SHP77 treated with DMSO at 0.1 percent for 48 hours (cell line): ENCODE data around the gene ZDHHC11.
"Not testable (repeated sequence)": the region's sequence is repeated elsewhere in the genome, so short reads cannot be mapped to it uniquely, and the experiment has no call there.

Source experiments
- DNase-seq: peaks from one replicate; lab custom pipeline; 2025; lab: John Stamatoyannopoulos, UW

Gene ZDHHC11

GRCh38 chr5:843926-844325 is 6.9 kb downstream of the ZDHHC11 start:
- DNase-seq = not testable (repeated sequence)

- DNase-seq = not testable (repeated sequence)
Observed at GRCh38 chr5:843371-843770, 7.4 kb downstream of the ZDHHC11 start.

GRCh38 chr5:842402-843221 is 8.2 kb downstream of the ZDHHC11 start:
- DNase-seq = not testable (repeated sequence)

GRCh38 chr5:841531-842401 is 9.0 kb downstream of the ZDHHC11 start:
- not testable (repeated sequence) for DNase-seq

GRCh38 chr5:840974-841435 is 9.8 kb downstream of the ZDHHC11 start:
- DNase-seq = not testable (repeated sequence)

GRCh38 chr5:840118-840973 is 10.4 kb downstream of the ZDHHC11 start:
- DNase-seq = not testable (repeated sequence)

GRCh38 chr5:838431-838851 is 12.3 kb downstream of the ZDHHC11 start:
- DNase-seq = not testable (repeated sequence)

- DNase-seq = not testable (repeated sequence)
Observed at GRCh38 chr5:837621-838121, 13.1 kb downstream of the ZDHHC11 start.

GRCh38 chr5:835933-836612 is 14.7 kb downstream of the ZDHHC11 start:
- DNase-seq = not testable (repeated sequence)

GRCh38 chr5:834013-834412 is 16.8 kb downstream of the ZDHHC11 start:
- DNase-seq = not testable (repeated sequence)

- DNase-seq = not testable (repeated sequence)
Observed at GRCh38 chr5:828194-828593, 22.6 kb downstream of the ZDHHC11 start.

GRCh38 chr5:825544-825943 is 25.2 kb downstream of the ZDHHC11 start:
- peak; percentile 8 for DNase-seq

GRCh38 chr5:821504-821903 is 29.3 kb downstream of the ZDHHC11 start:
- no peak for DNase-seq

- no peak for DNase-seq
Observed at GRCh38 chr5:820245-820644, 30.5 kb downstream of the ZDHHC11 start.

GRCh38 chr5:819078-819477 is 31.7 kb downstream of the ZDHHC11 start:
- no peak for DNase-seq

- DNase-seq = no peak
Observed at GRCh38 chr5:816176-816575, 34.6 kb downstream of the ZDHHC11 start.

GRCh38 chr5:815449-815848 is 35.3 kb downstream of the ZDHHC11 start:
- DNase-seq = no peak

- DNase-seq = not testable (repeated sequence)
Observed at GRCh38 chr5:813575-813974, 37.2 kb downstream of the ZDHHC11 start.

GRCh38 chr5:811384-811783 is 39.4 kb downstream of the ZDHHC11 start:
- not testable (repeated sequence) for DNase-seq

GRCh38 chr5:807719-808514 is 42.9 kb downstream of the ZDHHC11 start:
- not testable (repeated sequence) for DNase-seq
